ENCODE data around the gene NUDT16.

GRCh38 chr3:131353016-131353877 lies 28.3 kb upstream of the NUDT16 start:
- TF ChIP-seq CTCF (IDR thresholded peaks at IDR 0.05 in 4 of 5, conservative IDR thresholded peaks at IDR 0.05 in 1 of 5) = no peak
- no peak for TF ChIP-seq POLR2A (IDR thresholded peaks at IDR 0.05)
